A549 (cell line): ENCODE data around the gene BLTP2.
"Not testable (repeated sequence)": the region's sequence is repeated elsewhere in the genome, so short reads cannot be mapped to it uniquely, and the experiment has no call there.

Experiments
- CTCF ChIP-seq: fragments of >200 bp; sonication (Bioruptor Twin); formaldehyde crosslinking; IDR thresholded peaks from 3 replicates; pipeline ENCODE4 v1.5.1; 2016
- EP300 ChIP-seq, 2 experiments: fragments of >200 bp; sonication (Bioruptor Twin); formaldehyde crosslinking; IDR thresholded peaks; 2 replicates in 1 of 2; 3 replicates in 1 of 2; pipeline ENCODE4 v1.6.1; 2016 to 2017
- HMGXB4 ChIP-seq: fragments of 250-450 bp; sonication (Bioruptor Pico); IDR thresholded peaks from 2 replicates; pipeline ENCODE4 v1.5.0; 2021; ENCODE audit warnings: mild to moderate bottlenecking, moderate library complexity, borderline replicate concordance
- MAFK ChIP-seq: fragments of 450-650 bp; IDR thresholded peaks from 2 replicates; pipeline ENCODE4 v1.6.1; 2014; ENCODE audit not compliant: partially characterized antibody
- RAD21 ChIP-seq, 2 experiments: fragments of >200 bp in 1 of 2; sonication (Bioruptor Twin) in 1 of 2; formaldehyde crosslinking in 1 of 2; IDR thresholded peaks in 1 of 2; conservative IDR thresholded peaks in 1 of 2; 2 replicates in 1 of 2; 3 replicates in 1 of 2; pipeline ENCODE4 v1.6.1; 2012 to 2018; ENCODE audit warnings: inconsistent platforms in 1 of 2
- RFX5 ChIP-seq: fragments of 450-650 bp; IDR thresholded peaks from 2 replicates; pipeline ENCODE4 v1.7.1; 2014; ENCODE audit warnings: antibody characterized with exemption, mild to moderate bottlenecking, moderate library complexity
- RNF2 ChIP-seq: fragments of 200-600 bp; sonication (generic); IDR thresholded peaks from 2 replicates; pipeline ENCODE4 v1.6.1; 2016; ENCODE audit warnings: low read depth, mild to moderate bottlenecking, antibody characterized with exemption, moderate library complexity, borderline replicate concordance

GRCh38 chr17:28658342-28658741, 13.4 kb upstream of the BLTP2 start:
- TF ChIP-seq CTCF; MAFK; EP300 (IDR thresholded peaks at IDR 0.05); RAD21 (conservative IDR thresholded peaks at IDR 0.05 in 1 of 2, IDR thresholded peaks at IDR 0.05 in 1 of 2); RNF2; HMGXB4 (CRISPR knock-in tag); RFX5: not testable (repeated sequence)
